NCI-H69 (cell line): ENCODE data around the gene ZNF786.
"Not testable (repeated sequence)": the region's sequence is repeated elsewhere in the genome, so short reads cannot be mapped to it uniquely, and the experiment has no call there.

Experiments used
- DNase-seq: peaks from one replicate; lab custom pipeline; 2025; lab: John Stamatoyannopoulos, UW

ZNF786 gene

DNA sequence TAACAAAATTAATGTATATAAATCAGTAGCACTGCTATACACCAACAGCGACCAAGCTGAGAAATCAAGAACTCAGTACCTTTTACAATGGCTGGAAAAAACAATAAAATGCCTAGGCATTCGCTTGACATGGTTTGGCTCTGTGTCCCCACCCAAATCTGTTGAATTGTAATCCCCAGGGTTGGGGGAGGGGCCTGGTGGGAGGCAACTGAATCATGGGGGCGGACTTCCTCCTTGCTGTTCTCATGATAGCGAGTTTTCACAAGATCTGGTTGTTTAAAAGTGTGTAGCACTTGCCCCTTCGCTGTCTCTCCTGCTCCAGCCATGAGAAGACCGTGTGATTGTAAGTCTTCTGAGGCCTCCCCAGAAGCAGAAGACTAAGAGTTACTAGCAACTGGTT, 8.6 kb downstream of the ZNF786 start:
- no peak for DNase-seq

DNA sequence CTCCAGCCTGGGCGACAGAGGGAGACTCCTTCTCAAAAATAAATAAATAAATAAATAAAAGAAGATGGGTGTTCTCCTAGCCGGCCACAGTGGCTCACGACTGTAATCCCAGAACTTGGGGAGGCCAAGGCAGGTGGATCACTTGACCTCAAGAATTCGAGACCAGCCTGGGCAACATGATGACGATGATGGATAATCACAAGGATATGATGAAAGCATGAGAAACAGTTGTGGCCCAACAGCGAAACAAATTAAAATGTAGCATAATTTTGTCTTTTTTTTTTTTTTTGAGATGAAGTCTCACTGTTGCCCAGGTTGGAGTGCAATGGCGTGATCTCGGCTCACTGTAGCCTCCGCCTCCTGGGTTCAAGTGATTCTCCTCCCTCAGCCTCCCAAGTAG, 12.9 kb downstream of the ZNF786 start:
- no peak for DNase-seq

DNA sequence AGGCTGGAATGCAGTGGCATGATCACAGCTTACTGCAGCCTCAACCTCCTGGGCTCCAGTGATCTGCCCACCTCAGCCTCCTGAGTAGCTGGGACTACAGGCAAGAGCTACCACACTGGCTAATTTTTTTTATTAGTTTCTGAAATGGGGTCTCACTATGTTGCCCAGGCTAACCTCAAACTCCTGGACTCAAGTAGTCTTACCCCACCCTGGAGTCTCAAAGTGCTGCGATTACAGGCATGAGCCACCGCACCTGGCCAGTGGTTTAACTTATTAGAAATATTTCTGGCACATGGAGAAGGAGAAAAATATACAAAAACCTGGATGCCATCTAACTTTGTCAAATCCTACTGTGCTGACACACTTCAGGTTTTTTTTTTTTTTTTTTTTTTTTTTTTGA, 15.2 kb downstream of the ZNF786 start:
- no peak for DNase-seq

DNA sequence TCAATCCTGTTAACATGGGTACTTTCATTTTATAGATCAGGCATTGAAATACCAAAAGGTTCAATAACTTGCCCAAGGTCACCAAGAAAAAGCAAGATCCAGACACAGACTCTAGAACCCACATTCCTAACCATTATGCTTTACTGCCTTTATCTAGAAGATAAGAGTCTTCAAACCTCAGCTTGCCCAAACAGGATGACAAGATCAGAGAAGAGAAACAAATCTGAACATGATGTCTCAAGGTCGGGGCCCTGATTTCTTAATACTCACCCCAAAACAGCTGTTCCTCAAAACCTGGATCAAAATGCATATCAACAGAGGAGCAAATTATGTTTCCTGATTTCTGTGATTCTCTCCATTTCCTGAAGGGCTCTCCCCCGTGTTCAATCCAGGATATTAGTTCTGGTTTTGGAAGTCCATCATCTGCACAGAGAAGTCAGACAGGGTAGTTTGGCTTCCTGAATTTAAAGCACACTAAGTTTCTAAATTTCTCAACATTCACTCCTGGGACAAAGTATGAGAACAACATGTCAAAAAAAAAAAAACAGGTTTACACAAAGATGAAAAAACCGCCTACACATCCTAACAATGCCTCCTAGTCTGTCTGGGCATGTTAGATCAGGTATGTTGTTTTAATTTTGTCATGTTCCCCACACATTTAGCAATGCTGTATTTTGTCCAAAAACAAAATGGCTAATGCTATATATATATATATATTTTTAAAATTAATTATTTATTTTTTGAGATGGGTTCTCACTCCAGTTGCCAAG, 16.2 kb downstream of the ZNF786 start:
- DNase-seq = no peak

DNA sequence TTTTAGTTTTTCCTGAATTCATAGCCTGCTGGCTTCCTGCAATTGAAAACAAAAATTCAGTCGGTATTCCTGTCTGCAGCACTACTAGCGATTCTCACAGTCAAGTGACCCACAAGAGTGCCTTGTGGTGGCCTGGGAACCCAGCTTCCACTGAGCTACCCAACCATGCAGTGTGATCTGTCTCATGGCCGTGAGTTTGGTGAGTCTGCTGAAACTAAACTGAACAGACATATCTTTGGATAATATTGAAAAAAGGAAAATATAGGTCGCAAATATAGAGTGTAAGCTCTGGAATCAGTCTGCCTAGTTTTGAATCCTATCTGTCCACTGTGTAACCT, 18.1 kb downstream of the ZNF786 start:
- DNase-seq = no peak

DNA sequence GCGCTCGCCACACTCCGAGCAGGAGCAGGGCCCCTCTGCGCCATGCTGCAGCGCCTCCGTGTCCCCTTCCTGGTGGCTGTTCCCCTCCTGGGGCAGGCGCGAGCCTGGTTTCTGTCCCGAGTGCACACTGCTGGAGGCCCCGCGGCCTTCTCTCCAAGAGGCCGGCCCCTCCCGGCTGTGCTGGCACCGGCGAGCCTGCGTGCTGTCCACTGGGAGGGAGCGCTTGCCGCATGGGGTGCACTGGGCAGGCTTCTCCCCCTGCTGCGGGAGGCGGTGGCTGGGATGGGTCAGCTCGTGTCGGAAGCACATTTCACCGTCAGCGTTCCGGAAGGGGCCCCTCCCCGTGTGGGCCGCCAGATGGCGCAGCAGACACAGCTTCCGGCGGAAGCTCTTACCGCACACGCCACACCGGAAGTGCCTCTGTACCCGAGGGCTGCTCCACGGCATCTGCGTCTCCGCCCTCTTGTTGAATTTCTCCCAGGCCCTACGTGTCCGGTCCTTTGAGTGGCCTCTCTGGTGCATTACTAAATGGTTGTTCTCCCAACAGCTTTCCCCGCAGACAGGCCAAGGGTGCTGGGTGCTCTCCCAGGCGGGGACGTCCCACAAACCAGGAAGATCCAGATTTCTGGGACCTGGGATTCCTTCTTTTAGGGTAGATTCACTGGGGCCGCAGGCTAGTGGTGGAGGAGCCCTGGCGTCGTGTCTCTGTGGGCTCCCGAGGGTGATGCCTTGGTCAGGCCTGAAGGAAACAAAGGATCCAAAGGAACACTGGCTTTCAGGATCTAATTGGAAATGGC, 18.7 kb downstream of the ZNF786 start:
- no peak for DNase-seq

DNA sequence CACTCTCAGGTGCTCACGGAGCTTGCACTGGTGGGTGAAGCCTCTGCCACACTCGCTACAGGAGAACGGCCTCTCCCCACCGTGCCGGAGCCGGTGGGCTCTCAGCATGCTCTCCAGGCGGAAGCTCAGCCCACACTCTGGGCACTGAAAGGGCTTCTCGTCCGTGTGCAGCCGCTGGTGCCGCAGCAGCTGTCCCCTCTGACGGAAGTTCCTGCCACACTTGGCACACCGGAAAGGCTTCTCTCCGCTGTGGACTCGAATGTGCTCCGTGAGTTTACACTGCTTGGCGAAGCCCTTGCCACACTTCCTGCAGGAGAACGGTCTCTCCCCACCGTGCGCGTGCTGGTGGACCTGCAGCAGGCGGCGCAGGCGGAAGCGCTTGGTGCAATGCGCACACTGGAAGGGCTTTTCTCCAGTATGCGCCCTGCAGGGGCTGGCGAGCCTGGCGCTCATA, 19.3 kb downstream of the ZNF786 start:
- no peak for DNase-seq

DNA sequence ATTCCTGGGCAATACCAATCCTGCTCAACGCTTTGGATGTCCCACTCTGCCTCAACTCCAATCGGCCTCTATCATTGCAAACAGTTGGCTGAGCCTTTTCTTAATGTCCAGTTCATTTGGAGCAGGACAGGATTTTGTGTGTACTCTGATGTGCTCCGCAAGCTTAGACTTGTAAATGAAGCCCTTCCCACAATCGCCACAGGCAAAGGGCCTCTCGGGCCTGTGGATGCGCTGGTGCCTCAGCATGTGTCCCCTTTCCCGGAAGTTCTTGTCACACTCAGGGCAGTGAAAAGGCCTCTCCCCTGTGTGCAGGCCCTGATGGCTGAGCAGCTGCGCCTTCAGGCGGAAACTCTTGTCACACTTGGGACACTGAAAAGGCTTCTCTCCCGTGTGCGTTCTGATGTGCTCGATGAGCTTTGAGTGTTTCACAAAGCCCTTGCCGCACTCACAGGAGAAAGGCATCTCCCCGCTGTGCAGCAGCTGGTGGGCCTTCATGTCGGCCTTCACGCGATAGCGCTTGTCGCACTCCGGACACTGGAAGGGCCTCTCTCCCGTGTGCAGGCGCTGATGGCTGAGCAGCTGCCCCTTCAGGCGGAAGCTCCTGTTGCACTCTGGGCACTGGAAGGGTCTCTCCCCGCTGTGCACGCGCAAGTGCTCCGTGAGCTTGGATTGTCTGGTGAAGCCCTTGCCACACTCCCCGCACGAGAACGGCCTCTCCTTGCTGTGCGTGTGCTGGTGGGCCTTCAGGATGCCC, 20.0 kb downstream of the ZNF786 start:
- DNase-seq = no peak

DNA sequence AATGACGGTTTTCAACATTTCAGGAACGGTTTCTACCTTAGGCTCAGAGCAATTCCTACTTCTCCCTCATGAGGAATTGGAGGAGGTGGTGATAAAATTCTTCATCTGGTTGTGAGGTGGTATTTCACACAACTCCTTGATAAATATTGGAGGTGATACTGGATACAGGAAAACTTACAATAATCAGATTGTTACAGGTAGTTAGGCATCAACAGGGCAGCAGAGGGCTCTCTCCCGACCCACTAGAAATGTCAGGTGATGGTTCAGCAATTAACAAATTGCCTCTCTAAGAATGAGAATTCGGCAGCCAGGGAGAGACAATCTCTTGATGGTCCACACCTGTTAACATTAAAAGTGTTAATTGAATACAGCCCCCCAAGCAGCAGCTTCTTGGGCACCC, 22.6 kb downstream of the ZNF786 start:
- peak; percentile 15 for DNase-seq

DNA sequence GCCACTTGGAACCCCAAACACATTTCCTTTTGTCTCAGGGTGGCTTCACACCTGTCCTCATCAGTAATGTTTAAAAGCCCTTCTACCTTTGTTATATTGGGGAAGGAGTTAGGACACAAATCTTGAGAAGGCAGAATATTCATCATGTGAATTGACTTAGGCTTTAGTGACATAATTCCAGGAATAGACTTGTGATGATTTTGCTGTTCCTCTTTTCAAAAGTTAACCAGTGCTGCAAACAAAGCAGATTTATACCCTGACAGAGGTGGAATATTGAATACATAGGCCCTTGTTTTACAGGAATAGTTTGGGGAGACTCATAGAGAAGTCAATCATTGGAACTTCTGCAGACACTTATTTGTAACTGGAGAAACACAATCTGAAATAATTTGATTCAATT, 27.0 kb downstream of the ZNF786 start:
- peak; percentile 83 for DNase-seq

DNA sequence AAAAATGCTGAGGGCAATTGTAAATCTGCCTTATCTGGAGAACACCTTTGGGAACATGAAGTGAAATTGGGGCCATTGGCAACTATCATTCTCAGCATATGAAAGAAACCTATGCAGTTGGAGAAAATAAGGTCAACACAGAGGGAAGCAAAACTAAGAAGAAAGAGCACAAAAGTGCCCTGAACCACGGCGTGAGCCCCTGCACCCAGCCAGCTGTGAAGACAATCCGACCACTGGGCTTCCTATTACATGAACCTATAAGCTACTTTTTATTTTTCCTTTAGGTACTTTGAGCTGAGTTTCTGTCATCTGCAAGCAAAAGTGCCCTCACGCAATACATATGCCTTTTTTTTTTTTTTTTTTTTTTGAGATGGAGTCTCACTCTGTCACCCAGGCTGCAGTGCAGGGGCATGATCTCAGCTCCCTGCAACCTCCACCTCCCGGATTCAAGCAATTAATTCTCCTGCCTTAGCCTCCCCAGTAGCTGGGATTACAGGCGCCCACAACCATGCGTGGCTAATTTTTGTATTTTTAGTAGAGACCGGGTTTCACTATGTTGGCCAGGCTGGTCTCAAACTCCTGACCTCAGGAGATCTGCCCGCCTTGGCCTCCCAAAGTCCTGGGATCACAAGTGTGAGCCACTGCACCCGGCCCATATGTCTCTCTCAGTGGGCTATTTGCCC, 28.2 kb downstream of the ZNF786 start:
- DNase-seq = not testable (repeated sequence)

DNA sequence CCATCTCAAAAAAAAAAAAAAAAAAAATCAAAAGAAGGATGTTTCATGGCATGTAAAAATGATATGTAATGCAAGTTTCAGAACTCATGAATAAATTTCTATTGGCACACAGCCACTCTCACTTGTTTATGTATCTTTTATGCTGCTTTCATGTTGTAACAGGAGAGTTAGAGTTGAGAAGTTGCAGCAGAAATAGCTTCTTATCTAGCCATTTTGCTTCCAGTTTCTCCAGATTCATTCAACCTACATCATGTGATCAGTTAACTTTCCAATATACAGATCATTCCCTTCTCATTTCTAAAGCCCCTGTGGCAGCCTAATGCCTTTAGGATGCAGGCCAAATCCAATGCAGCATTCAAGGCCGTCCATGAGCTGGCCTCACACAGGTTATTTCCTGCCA, 30.4 kb downstream of the ZNF786 start:
- DNase-seq = no peak

DNA sequence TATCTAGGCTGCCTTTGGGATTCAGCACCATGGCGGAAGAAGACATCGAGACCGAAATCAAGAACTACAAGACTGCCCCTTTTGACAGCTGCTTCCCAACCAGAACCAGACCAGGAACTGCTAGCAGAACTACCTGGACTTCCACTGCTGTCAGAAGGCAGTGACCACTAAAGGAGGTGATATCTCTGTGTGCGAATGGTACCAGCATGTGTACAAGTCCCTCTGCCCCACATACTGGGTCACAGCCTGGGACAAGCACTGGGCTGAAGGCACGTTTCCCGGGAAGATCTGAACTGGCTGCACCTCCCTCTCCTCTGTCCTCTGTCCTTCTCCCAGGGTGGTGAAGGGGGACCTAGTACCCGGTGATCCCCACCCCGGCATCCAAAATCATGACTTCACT, 36.6 kb downstream of the ZNF786 start:
- DNase-seq = no peak

DNA sequence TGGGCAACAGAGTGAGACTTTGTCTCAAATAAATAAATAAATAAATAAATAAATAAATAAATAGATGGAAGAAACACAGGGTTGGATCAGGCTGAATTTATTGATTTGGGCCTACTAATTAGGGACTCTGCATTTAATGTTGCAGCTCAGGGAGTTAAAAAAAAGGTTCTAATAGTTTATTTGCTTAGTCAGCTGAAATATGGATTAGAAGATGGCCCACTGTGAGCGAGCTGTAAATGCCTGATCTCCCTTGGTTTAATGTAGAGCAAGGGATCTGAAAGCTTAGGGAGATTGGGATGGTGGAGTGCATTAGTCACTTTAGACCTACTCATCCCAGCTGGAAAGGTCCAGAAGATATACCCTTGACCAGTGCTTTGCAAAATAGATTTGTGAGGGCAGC, 37.1 kb downstream of the ZNF786 start:
- no peak for DNase-seq

DNA sequence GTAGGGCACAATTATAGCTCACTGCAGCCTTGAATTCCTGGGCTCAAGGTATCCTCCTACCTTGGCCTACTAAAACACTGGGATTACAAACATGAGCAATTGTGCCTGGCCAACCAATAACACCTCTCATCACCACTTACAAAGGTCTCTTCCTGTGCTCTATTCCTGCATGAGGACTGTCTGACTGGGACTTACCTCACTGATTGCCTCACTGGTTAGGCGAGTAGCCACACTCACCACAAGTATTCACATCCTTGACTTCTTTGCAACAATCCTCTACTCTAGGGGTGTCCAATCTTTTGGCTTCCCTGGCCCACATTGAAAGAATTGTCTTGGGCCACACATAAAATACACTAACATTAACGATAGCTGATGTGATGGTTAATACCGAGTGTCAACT, 39.6 kb downstream of the ZNF786 start:
- DNase-seq = no peak

DNA sequence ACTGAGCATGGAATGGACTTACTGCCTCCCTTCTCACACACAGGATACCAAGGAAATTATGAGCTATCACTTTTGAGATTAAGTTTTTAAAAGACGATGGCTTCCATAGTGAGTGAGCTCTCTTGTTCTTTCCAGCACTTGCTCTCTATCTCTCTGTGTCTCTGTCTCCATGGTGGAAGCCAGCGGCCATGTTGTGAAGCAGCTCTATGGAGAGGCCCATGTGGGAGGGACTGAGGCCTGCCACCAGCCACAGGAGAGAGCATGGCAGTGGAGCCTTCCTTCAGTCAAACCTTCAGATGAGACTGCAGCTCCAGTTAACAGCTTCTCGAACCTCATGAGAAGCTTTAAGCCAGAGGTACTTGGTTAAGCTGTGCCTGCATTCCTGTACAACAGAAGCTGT, 41.7 kb downstream of the ZNF786 start:
- no peak for DNase-seq

DNA sequence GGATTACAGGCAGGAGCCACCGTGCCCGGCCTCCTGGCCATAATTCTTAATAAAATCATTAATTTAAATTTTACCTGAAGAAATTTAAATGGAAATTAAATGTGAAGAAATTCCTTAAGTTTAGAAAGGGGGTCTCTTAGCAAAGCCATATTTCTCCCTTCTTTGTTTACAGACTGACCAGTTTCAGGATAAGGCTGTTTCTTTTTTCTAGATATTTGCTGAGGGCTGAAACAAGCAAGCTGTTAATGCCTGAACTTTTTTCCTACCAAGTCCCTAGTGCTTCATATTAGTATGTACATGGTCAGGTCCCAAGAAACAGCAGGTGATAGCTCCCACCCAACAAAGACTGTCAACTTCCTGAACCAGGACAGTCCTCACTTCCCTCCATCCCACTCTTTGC, 44.1 kb downstream of the ZNF786 start:
- DNase-seq = no peak

DNA sequence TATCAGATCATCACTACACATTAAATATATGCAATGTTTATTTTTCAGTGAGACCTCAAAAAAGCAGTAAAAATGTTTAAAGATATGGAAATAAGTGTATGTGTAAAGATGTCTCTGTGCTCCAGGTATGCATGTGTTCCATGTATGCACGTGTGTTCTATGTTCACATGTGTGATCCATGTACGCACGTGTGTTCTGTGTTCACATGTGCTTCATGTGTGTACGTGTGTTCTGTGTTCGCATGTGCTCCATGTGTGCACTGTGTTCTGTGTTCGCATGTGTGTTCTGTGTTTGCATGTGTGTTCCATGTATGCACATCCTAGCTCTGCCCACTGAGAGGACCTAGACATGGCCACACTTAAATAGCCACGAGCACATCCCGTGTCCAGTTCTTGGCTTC, 46.6 kb downstream of the ZNF786 start:
- DNase-seq = no peak

DNA sequence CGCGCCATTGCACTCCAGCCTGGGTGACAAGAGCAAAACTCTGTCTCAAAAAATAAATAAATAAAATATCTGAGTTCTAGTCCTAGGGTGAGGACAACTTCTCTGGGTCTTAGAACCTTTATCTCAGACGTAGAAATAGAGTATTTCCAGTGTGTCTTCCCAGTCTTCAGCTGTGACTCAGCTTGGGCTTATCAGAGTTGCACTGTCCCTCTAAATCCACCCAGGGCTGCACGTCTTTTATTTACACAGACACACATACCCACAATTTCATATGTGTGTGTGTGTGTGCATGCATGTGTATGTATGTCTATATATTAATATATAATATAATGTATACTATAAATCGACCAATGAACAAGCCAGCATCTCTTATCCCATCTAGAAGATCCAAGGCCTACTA, 49.2 kb downstream of the ZNF786 start:
- no peak for DNase-seq

DNA sequence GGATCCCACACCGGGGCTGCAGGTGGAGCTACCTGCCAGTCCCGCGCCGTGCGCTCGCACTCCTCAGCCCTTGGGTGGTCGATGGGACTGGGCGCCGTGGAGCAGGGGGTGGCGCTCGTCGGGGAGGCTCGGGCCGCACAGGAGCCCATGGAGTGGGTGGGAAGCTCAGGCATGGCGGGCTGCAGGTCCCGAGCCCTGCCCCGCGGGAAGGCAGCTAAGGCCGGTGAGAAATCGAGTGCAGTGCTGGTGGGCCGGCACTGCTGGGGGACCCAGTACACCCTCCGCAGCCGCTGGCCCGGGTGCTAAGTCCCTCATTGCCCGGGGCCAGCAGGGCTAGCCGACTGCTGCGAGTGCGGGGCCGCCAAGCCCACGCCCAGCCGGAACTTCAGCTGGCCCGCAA, 51.9 kb downstream of the ZNF786 start:
- not testable (repeated sequence) for DNase-seq

DNA sequence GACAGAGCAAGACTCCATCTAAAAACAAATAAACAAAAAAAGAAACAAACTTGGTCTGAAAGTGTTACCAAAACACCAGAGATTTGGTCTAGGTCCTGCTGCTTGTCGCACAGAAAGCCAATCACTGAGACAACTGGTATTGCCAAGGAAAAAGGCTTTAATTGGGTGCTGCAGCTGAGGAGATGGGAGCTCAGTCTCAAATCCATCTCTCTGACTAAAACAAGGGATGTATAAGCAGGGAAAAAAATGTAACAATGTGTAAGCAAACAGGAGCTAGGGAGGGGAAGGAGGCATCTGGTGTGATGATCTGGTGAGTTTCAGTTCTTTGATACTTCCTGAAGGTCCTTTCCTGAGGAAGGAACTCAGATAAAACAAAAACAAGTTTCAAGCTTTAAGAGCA, 53.8 kb downstream of the ZNF786 start:
- DNase-seq = no peak

DNA sequence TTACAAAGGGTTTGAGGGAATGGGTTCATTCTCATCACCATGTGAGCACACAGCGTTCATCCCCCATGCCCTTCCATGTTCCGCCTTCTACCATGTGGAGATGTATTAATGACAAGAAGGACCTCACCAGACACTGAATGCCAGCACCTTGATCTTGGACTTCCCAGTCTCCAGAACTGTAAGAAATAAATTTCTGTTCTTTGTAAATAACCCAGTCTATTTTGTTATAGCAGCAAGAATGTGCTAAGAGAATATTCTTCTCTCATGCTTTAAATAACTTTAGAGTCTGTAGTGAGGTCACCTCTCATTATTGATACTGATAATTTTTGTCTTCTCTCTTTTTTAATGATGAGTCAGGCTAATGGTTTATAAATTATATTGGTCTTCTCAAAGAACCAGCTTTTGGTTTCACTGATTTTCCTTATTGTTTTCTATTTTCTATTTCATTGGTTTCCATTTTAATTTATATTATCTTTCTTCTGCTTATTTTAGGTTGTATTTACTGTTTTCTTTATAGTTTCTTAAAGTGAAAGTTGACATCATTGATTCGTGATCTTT, 59.1 kb downstream of the ZNF786 start:
- DNase-seq = no peak
